ENCODE results near the gene SPNS2. TPM values are rescaled to one million over a fixed set of nuclear protein-coding genes. Genes with fewer than 3 reads are reported as not detected.
A peak's percentile ranks its signal among the peaks of the same experiment; 100 is the strongest.

The SPNS2 gene
- total RNA-seq, 8 experiments from 2014 or later, result 2.2 to 25.6 (median 11.6) TPM

GRCh38 chr17:4511199-4511932 is 12.7 kb downstream of the SPNS2 start:
- 63 to 82% (median 80%) methylated on average over 1 to 3 of the region's 10 CpGs; no CpG with 5 or more reads in 5 of the 10 experiments for WGBS, 10 experiments
- Histone ChIP-seq H3K4me1 (replicated peaks in 1 of 2) (peaks cover 0 to 9% of the 10 kb centered on the region in 2 donors), H3K27ac (no peak overlapping the region), H3K4me3 (no peak overlapping the region)
- in situ Hi-C loops (cut with MboI; ENCODE audit: low pct_unique_long_range_greater_than_20kb in 2 of 9, low sequenced_read_pairs in 9 of 9, unreplicated experiment in 9 of 9), result no loop called here
- ATAC-seq (replicated peaks in 6 of 8), result no peak

- Histone ChIP-seq H3K4me3 (no peak overlapping the region), H3K4me1 (replicated peaks in 1 of 2) (peaks cover 0 to 9% of the 10 kb centered on the region in 2 donors), H3K27ac (no peak overlapping the region)
- in situ Hi-C loops (cut with MboI; ENCODE audit: low pct_unique_long_range_greater_than_20kb in 2 of 9, low sequenced_read_pairs in 9 of 9, unreplicated experiment in 9 of 9), result no loop called here
- 49 to 79% (median 54%) methylated on average over 3 to 9 of the region's 31 CpGs; no CpG with 5 or more reads in 7 of the 10 experiments for WGBS, 10 experiments
- ATAC-seq (replicated peaks in 6 of 8), result peak in 3 of 8 experiments; percentile 7 to 23 (median 8)
Observed at GRCh38 chr17:4512156-4513112, 13.8 kb downstream of the SPNS2 start.

DNA sequence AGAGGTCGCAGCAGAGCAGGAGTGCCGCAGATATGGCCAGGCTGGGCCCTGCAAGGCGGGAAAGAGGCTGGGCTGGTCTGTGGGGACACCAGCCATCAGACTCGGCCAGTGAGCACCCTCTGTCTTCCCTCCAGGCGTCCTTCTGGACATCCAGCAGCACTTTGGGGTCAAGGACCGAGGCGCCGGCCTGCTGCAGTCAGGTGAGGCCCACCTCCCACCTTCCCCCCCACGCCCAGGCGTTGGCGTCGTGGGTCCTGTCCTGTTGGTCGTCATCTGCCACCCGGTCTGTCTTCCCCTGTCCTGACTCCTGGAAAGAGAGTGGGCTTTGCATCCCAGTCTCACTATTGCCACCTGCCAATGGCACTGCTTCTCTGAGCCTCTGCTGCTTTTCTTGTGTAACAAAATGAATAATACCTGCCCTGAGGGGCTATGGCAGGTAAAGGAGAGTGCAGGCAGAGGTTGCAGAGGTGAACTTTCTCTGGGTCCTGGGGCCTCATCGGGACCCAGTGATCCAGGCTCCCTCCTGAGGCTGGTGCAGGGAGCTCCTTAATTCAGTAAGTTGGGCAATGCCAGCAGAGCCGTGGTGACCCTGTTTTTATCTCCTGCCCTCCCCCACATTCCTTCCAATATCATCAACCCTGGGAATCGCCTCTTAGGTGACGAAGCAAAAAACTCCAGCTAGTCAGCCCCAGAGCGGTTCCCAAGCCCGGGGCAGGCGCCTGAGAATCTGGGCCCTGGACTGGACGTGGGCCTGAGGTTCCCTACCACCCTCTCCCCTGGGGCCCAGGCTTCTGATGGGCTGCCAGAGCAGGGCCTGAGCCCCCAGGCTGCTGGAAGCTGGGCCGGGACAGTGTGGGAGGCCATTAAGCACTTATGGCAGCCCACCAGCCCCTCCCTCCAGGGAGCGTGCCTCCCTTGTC is 14.7 kb downstream of the SPNS2 start:
- Histone ChIP-seq H3K4me1 (replicated peaks in 1 of 2) (peaks cover 0 to 9% of the 10 kb centered on the region in 2 donors), H3K27ac (no peak overlapping the region), H3K4me3 (no peak overlapping the region)
- in situ Hi-C loops (cut with MboI; ENCODE audit: low pct_unique_long_range_greater_than_20kb in 2 of 9, low sequenced_read_pairs in 9 of 9, unreplicated experiment in 9 of 9), result no loop called here
- peak in 2 of 8 experiments; percentile 2 to 21 for ATAC-seq (replicated peaks in 6 of 8)
- 0 to 83% (median 78%) methylated on average over 1 to 6 of the region's 24 CpGs; no CpG with 5 or more reads in 6 of the 10 experiments for whole genome bisulfite sequencing, 10 experiments

GRCh38 chr17:4514206-4514605 is 15.5 kb downstream of the SPNS2 start:
- Histone ChIP-seq H3K4me1 (replicated peaks in 1 of 2) (peaks cover 3 to 12% of the 10 kb centered on the region in 2 donors), H3K4me3 (no peak overlapping the region), H3K27ac (no peak overlapping the region)
- peak in 3 of 8 experiments; percentile 3 to 16 (median 4) for ATAC-seq (replicated peaks in 6 of 8)
- in situ Hi-C loops (cut with MboI; ENCODE audit: low pct_unique_long_range_greater_than_20kb in 2 of 9, low sequenced_read_pairs in 9 of 9, unreplicated experiment in 9 of 9), result no loop called here
- WGBS, 10 experiments, result 60 to 100% (median 64%) methylated on average over 1 to 4 of the region's 7 CpGs; no CpG with 5 or more reads in 7 of the 10 experiments

GRCh38 chr17:4514779-4515178 is 16.1 kb downstream of the SPNS2 start:
- no peak for ATAC-seq (replicated peaks in 6 of 8)

GRCh38 chr17:4515501-4515900 is 16.8 kb downstream of the SPNS2 start:
- in situ Hi-C loops (cut with MboI; ENCODE audit: low pct_unique_long_range_greater_than_20kb in 2 of 9, low sequenced_read_pairs in 9 of 9, unreplicated experiment in 9 of 9), result no loop called here
- WGBS, 10 experiments, result 80 to 100% (median 100%) methylated on average over 1 to 2 of the region's 5 CpGs; no CpG with 5 or more reads in 7 of the 10 experiments
- Histone ChIP-seq H3K4me3 (no peak overlapping the region), H3K27ac (no peak overlapping the region), H3K4me1 (replicated peaks in 1 of 2) (peaks cover 15 to 23% of the 10 kb centered on the region in 2 donors)
- ATAC-seq (replicated peaks in 6 of 8), result no peak

More at GRCh38 chr17:4514779-4515178, 16.1 kb downstream of the SPNS2 start:
- Histone ChIP-seq H3K4me1 (replicated peaks in 1 of 2) (peaks cover 8 to 16% of the 10 kb centered on the region in 2 donors), H3K27ac (no peak overlapping the region), H3K4me3 (no peak overlapping the region)
- WGBS, 10 experiments, result 83 to 100% methylated on average over 1 of the region's 11 CpGs; no CpG with 5 or more reads in 8 of the 10 experiments
- in situ Hi-C loops (cut with MboI; ENCODE audit: low pct_unique_long_range_greater_than_20kb in 2 of 9, low sequenced_read_pairs in 9 of 9, unreplicated experiment in 9 of 9), result no loop called here

DNA sequence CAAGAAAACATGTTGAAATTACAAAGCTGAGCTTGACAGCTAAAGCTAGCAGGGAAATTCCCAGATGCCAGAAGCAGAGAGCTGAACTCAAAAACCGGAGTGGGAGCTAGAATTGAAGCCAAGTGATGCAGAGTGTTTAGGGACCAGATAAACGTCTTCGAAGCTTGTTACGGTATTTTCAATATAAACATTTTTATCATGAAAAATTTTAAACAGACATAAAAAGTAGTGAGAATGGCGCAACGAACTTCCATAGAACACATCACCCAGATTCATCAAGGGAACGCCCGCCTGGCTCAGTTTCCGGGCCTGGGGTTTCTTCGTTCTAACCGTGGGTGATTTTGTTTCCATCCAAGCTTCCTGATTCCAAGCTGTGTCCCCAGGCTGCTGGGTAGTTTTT is 18.1 kb downstream of the SPNS2 start:
- Histone ChIP-seq H3K4me1 (replicated peaks in 1 of 2) (peaks cover 26 to 32% of the 10 kb centered on the region in 2 donors), H3K4me3 (no peak overlapping the region), H3K27ac (no peak overlapping the region)
- in situ Hi-C loops (cut with MboI; ENCODE audit: low pct_unique_long_range_greater_than_20kb in 2 of 9, low sequenced_read_pairs in 9 of 9, unreplicated experiment in 9 of 9), result no loop called here
- 35 to 100% (median 86%) methylated on average over 3 to 10 of the region's 11 CpGs; no CpG with 5 or more reads in 1 of the 10 experiments for whole genome bisulfite sequencing, 10 experiments
- ATAC-seq (replicated peaks in 6 of 8), result no peak

- peak in 5 of 8 experiments; percentile 2 to 35 (median 8) for ATAC-seq (replicated peaks in 6 of 8)
- Histone ChIP-seq H3K4me1 (replicated peaks in 1 of 2) (peaks cover 40% of the 10 kb centered on the region in 2 donors), H3K4me3 (no peak overlapping the region), H3K27ac (peak overlapping the region in 1 of 2 donors; percentile 30)
- in situ Hi-C loops (cut with MboI; ENCODE audit: low pct_unique_long_range_greater_than_20kb in 2 of 9, low sequenced_read_pairs in 9 of 9, unreplicated experiment in 9 of 9), result no loop called here
- WGBS, 10 experiments, result 80 to 100% (median 100%) methylated on average over 1 to 2 of the region's 10 CpGs; no CpG with 5 or more reads in 7 of the 10 experiments
Observed at GRCh38 chr17:4518901-4519300, 20.2 kb downstream of the SPNS2 start.

DNA sequence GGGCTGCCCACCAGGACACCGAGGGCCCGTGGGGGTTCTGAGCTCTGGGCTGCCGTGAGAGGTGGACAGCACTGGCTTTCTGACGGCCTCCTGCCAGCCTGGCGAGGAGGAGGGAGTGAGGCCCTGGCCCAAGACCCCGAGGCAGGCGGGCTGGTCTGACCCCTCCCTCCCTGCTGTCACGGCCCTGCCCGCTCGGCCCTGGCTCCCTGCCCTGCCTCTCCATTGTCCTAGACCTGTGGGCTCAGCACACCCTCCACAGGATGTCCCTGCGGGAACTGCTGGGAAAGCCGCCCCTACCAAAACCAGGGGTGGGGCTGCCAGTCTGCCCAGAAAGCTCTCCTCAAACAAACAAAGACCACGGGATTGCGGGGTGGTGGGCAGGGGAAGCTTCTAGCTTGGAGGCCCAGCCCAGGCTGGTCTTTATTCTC is 20.7 kb downstream of the SPNS2 start:
- peak; percentile 50 to 80 (median 68) for ATAC-seq (replicated peaks in 6 of 8)
- in situ Hi-C loops (cut with MboI; ENCODE audit: low pct_unique_long_range_greater_than_20kb in 2 of 9, low sequenced_read_pairs in 9 of 9, unreplicated experiment in 9 of 9), result no loop called here
- no peak overlapping the region for H3K4me3 ChIP-seq
- H3K27ac ChIP-seq, result peak overlapping the region in 1 of 2 donors; percentile 30
- no CpG with 5 or more reads among the region's 14 CpGs for WGBS, 10 experiments
- peaks cover 40% of the 10 kb centered on the region in 2 donors for H3K4me1 ChIP-seq (replicated peaks in 1 of 2)

DNA sequence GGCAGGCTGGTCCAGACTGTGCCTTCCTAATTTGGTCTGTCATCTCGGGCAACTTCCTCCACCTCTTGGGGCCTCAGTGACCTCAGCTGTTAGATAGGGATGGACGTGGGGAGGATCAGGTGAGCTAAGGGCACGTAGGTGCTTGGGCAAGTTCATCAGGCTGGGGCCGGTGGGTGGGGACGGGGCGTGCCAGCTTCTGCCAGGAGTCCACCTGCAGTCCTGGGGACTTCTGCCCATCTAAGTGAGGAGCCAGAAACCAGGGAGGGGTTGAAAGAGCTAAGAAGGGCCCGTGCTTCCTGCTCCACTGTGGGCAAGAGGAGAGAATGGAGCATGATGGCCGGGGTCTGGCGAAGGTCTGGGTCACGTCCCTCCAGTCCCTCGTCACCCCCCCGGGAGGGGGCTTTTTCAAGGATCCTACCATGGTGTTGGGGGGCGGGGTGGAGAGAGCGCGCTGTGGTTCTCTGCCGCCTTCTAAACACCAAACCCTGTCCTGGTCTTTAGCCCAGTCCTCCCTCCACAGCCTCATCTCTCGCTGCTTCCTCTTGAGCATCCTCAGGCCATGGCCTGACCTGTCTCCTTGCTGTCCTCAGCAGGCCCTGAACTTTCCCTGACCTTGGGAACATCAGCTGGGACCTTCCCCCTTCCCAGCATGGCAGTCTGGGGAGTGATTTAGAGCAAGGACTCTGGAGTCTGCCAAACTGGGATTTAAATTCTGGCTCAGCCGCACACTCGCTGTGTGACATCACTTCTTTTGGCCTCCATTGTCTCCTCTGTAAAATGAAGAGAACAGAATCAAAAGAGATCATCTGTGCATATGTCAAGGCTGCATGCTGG is 21.6 kb downstream of the SPNS2 start:
- peak in 4 of 8 experiments; percentile 7 to 27 (median 24) for ATAC-seq (replicated peaks in 6 of 8)
- 45 to 90% (median 73%) methylated on average over 2 to 4 of the region's 19 CpGs; no CpG with 5 or more reads in 3 of the 10 experiments for WGBS, 10 experiments
- peak overlapping the region in 1 of 2 donors; percentile 33 for H3K27ac ChIP-seq
- peaks cover 35 to 40% of the 10 kb centered on the region in 2 donors for H3K4me1 ChIP-seq (replicated peaks in 1 of 2)
- no peak overlapping the region for H3K4me3 ChIP-seq
- in situ Hi-C loops (cut with MboI; ENCODE audit: low pct_unique_long_range_greater_than_20kb in 2 of 9, low sequenced_read_pairs in 9 of 9, unreplicated experiment in 9 of 9), result no loop called here

DNA sequence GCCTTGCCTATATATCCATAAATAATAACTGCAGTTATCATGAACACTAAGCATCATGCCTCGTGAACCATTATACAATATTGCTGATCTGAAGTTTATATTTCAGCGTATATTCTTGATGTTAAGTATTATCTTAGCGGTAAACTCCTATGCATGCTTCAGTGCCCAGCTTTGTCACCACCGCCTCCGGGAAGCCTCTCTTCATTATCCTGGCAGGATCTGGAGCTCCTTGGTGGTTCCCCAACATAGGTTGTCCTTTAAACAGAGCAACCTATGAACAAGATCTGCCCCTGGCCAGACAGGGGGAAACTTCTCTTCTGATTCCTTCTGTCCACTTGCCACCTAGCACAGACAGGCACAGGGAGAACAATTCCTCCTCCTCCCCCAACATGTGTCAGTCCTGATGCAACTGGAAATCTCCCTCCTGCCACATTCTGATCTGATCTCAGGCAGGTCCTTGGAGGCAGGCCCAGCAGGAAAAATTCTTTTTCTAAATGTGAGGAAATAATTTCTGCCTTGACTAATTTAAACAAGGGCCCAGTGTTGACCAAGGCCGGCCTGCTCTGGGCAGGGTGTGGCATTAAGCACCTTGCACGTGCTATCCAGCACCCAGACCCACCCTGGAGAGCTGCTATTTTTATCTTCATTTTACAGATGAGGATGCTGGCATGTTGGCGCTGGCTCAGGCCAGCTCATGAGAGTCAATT is 22.4 kb downstream of the SPNS2 start:
- in situ Hi-C loops (cut with MboI; ENCODE audit: low pct_unique_long_range_greater_than_20kb in 2 of 9, low sequenced_read_pairs in 9 of 9, unreplicated experiment in 9 of 9), result no loop called here
- WGBS, 10 experiments, result 80 to 100% (median 90%) methylated on average over 1 to 7 of the region's 8 CpGs; no CpG with 5 or more reads in 1 of the 10 experiments
- Histone ChIP-seq H3K4me1 (replicated peaks in 1 of 2) (peaks cover 35 to 40% of the 10 kb centered on the region in 2 donors), H3K27ac (peak overlapping the region in 1 of 2 donors; percentile 41), H3K4me3 (no peak overlapping the region)
- peak; percentile 15 to 35 (median 24) for ATAC-seq (replicated peaks in 6 of 8)

All from motor neuron (in vitro differentiated cells).